NCI-H2081 treated with DMSO at 0.1 percent for 48 hours (cell line): ENCODE measurements around the gene SLC25A15.

Experiments used
- DNase-seq: peaks from one replicate; lab custom pipeline; 2025; lab: John Stamatoyannopoulos, UW

Gene SLC25A15

GRCh38 chr13:40789275-40790153 lies at the start of gene SLC25A15:
SLC25A15 (plus strand) TSS chr13:40789611; CDS start chr13:40793227, 3,616 bp downstream.
- no peak for DNase-seq

GRCh38 chr13:40749327-40749726 lies 40.1 kb upstream of the SLC25A15 start:
- DNase-seq = no peak

- no peak for DNase-seq
These were observed 34.2 kb upstream of the SLC25A15 start for GRCh38 chr13:40755082-40755700.

GRCh38 chr13:40756042-40756441 lies 33.4 kb upstream of the SLC25A15 start:
- no peak for DNase-seq

- DNase-seq = no peak
These were observed 30.6 kb upstream of the SLC25A15 start for GRCh38 chr13:40758811-40759210.

- DNase-seq = no peak
These were observed 26.6 kb upstream of the SLC25A15 start for GRCh38 chr13:40762849-40763248.

GRCh38 chr13:40764587-40765403 lies 24.6 kb upstream of the SLC25A15 start:
- no peak for DNase-seq

- DNase-seq = no peak
These were observed 23.8 kb upstream of the SLC25A15 start for GRCh38 chr13:40765602-40766001.

GRCh38 chr13:40769970-40770369 lies 19.4 kb upstream of the SLC25A15 start:
- DNase-seq = no peak

- DNase-seq = no peak
These were observed 18.8 kb upstream of the SLC25A15 start for GRCh38 chr13:40770609-40770933.

GRCh38 chr13:40770934-40771618 lies 18.3 kb upstream of the SLC25A15 start, which contains the start of gene MRPS31:
MRPS31 (minus strand) TSS chr13:40771190; CDS start chr13:40771136, 54 bp downstream.
- peak; percentile 58 for DNase-seq

GRCh38 chr13:40772765-40773473 lies 16.5 kb upstream of the SLC25A15 start:
- DNase-seq = no peak

- DNase-seq = no peak
These were observed 14.7 kb upstream of the SLC25A15 start for GRCh38 chr13:40774672-40775071.

GRCh38 chr13:40776232-40776631 lies 13.2 kb upstream of the SLC25A15 start:
- DNase-seq = no peak

GRCh38 chr13:40776681-40777165 lies 12.7 kb upstream of the SLC25A15 start:
- DNase-seq = no peak

- no peak for DNase-seq
These were observed 12.1 kb upstream of the SLC25A15 start for GRCh38 chr13:40777166-40777808.

- no peak for DNase-seq
These were observed 11.6 kb upstream of the SLC25A15 start for GRCh38 chr13:40777809-40778175.

- DNase-seq = no peak
These were observed 10.4 kb upstream of the SLC25A15 start for GRCh38 chr13:40779049-40779448.

GRCh38 chr13:40779796-40780285 lies 9.6 kb upstream of the SLC25A15 start:
- no peak for DNase-seq

GRCh38 chr13:40780822-40781401 lies 8.5 kb upstream of the SLC25A15 start:
- no peak for DNase-seq
